ENCODE data around the gene ABLIM2. TPM values are rescaled to one million over a fixed set of nuclear protein-coding genes. Genes with fewer than 3 reads are reported as not detected.

Gene ABLIM2
- total and polyA plus RNA-seq, 5 donors from 2014 or later, result 0.88 to 2.0 (median 1.2) TPM

DNA sequence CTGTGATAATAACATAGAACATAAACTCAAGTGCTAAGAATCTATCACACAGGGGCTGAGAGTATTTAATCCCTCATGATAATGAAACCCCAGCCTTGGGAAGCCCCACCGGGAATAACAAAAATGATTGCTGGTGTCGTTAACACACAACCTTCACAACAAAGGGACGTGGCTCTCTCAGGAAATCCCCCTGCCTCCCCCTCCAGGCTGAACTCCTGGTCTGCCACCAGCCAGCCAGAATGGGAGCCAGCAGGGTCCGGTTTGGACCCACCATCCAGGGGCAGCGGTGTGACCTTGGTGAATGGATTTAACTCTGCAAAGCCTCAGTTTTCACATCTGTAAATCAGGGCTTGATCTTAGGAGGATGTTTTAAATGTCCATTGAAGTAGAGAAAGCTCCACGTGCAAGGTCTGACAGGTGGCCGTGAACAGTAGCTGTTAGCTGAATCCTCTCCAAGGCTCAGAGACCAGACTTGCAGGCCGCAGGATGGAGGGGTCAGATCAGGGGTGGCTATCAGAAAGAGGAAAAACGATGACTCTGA lies 46.5 kb downstream of the ABLIM2 start:
- H3K4me1 ChIP-seq (ENCODE audit: control insufficient read depth, insufficient read depth, low read length, poor library complexity, severe bottlenecking), result no peaks in the 10 kb centered on the region
- Mint-ChIP-seq H3K9me3 (peaks cover 0 to 1% (median 0%) of the 10 kb centered on the region in 7 donors), H3K4me3 (no peak overlapping the region), H3K27me3 (no peaks in the 10 kb centered on the region), H3K4me1 (peaks cover 0 to 3% (median 1%) of the 10 kb centered on the region in 4 donors), H3K36me3 (no peaks in the 10 kb centered on the region), H3K27ac (no peak overlapping the region)
- no peaks in the 10 kb centered on the region for H3K9me3 ChIP-seq (ENCODE audit: control insufficient read depth in 2 of 2, low read length in 2 of 2)
- no peaks in the 10 kb centered on the region for H3K27me3 ChIP-seq (ENCODE audit: control insufficient read depth, insufficient read depth, low read length)
- no peaks in the 10 kb centered on the region for H3K36me3 ChIP-seq (ENCODE audit: control insufficient read depth, insufficient read depth, low read length)
- no peak overlapping the region for H3K4me3 ChIP-seq (ENCODE audit: low read depth, low read length)
- DNase-seq, result no peak
- no peak for ATAC-seq (ENCODE audit: low read depth in 2 of 2)
- no peak overlapping the region for H3K27ac ChIP-seq (ENCODE audit: insufficient read depth, low read length, poor library complexity, severe bottlenecking)

DNA sequence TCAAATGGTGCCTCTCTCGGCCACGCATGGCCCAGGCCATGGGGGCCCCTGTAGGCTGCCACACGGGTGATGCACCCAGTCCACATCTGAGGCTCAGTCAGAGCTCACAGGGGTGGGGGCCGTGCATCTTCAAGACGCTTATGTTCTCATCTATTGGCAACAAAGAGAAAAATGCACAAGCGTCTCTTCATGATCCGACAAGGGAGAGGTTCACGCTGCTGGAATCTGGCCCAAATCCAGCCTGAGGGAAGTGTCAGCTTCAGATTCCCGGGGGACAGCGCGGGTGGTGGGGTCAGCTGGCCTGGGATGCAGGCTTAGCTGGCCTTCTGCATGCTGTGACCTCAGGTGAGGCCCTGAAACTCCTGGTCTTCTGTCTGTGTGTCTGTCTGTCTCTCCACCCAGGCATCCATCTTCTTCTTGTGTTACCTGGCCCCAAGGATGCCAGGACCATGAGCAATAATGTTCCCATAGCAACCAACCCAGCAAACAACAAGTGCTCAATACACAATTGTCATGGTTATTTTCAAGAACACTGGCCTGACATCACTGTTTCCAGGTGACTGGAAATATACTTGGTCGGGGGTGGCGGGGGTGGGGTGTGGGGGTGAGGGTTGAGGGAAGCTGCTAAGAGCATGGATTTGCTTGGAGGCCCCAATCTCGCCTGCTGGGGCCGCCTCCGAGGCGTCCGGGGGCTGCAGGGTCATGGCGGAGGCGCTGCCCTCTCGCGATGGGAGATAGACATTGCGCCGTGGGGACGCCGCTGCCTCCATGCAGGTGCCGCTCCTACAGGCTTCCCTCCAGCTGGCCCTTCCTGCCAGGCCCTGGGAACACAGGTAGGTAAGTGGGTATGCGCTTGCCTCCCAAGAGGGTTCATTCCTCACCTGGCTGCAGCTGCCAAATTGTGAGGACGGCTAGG lies 48.3 kb downstream of the ABLIM2 start:
- H3K36me3 ChIP-seq (ENCODE audit: control insufficient read depth, insufficient read depth, low read length), result no peaks in the 10 kb centered on the region
- Mint-ChIP-seq H3K27me3 (no peaks in the 10 kb centered on the region), H3K9me3 (peaks cover 0 to 1% (median 0%) of the 10 kb centered on the region in 7 donors), H3K36me3 (no peaks in the 10 kb centered on the region), H3K4me1 (no peaks in the 10 kb centered on the region), H3K4me3 (no peak overlapping the region), H3K27ac (no peak overlapping the region)
- no peak for DNase-seq
- H3K4me3 ChIP-seq (ENCODE audit: low read depth, low read length), result no peak overlapping the region
- H3K27me3 ChIP-seq (ENCODE audit: control insufficient read depth, insufficient read depth, low read length), result no peaks in the 10 kb centered on the region
- H3K27ac ChIP-seq (ENCODE audit: insufficient read depth, low read length, poor library complexity, severe bottlenecking), result no peak overlapping the region
- H3K9me3 ChIP-seq (ENCODE audit: control insufficient read depth in 2 of 2, low read length in 2 of 2), result no peaks in the 10 kb centered on the region
- H3K4me1 ChIP-seq (ENCODE audit: control insufficient read depth, insufficient read depth, low read length, poor library complexity, severe bottlenecking), result no peaks in the 10 kb centered on the region
- no peak for ATAC-seq (ENCODE audit: low read depth in 2 of 2)

DNA sequence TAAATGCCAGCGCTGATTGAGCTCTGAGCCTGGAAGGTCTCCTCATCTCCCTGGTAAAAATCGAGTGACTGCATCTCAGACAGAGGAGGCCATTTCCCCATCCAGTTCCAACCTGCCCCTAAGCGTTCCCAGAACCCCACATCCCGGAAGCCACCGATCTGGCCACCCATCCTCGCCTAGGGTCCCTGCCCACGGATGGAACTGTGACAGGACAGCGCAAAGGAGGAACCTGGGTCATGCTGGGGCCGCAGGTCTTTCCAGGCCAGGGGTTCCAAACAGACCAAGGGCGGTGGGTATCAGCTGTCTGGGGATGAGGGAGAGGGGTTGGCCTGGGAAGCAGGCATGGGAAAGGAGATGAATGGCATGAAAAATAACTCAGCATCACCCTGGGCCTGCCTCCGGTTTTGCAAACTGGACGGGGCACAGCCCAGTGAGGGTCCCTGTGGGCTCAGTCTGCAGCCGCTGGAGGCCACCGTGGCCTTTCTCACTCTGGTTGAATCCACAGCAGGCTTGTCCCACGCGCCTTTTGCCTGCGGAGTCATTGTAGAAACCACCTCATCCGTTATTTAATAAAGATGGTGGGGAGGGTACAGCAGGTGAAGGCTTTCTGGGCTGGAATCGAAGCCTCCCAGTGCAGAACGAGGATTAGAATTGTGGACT lies 49.1 kb downstream of the ABLIM2 start:
- no peaks in the 10 kb centered on the region for H3K27me3 Mint-ChIP-seq
- H3K4me3 Mint-ChIP-seq, result no peak overlapping the region
- Histone ChIP-seq H3K27me3 (ENCODE audit: control insufficient read depth, insufficient read depth, low read length) (no peaks in the 10 kb centered on the region), H3K9me3 (ENCODE audit: control insufficient read depth in 2 of 2, low read length in 2 of 2) (no peaks in the 10 kb centered on the region), H3K36me3 (ENCODE audit: control insufficient read depth, insufficient read depth, low read length) (no peaks in the 10 kb centered on the region), H3K4me3 (ENCODE audit: low read depth, low read length) (no peak overlapping the region), H3K27ac (ENCODE audit: insufficient read depth, low read length, poor library complexity, severe bottlenecking) (no peak overlapping the region), H3K4me1 (ENCODE audit: control insufficient read depth, insufficient read depth, low read length, poor library complexity, severe bottlenecking) (no peaks in the 10 kb centered on the region)
- no peak overlapping the region for H3K27ac Mint-ChIP-seq
- H3K36me3 Mint-ChIP-seq, result no peaks in the 10 kb centered on the region
- no peaks in the 10 kb centered on the region for H3K9me3 Mint-ChIP-seq
- ATAC-seq (ENCODE audit: low read depth in 2 of 2), result no peak
- no peaks in the 10 kb centered on the region for H3K4me1 Mint-ChIP-seq
- no peak for DNase-seq

DNA sequence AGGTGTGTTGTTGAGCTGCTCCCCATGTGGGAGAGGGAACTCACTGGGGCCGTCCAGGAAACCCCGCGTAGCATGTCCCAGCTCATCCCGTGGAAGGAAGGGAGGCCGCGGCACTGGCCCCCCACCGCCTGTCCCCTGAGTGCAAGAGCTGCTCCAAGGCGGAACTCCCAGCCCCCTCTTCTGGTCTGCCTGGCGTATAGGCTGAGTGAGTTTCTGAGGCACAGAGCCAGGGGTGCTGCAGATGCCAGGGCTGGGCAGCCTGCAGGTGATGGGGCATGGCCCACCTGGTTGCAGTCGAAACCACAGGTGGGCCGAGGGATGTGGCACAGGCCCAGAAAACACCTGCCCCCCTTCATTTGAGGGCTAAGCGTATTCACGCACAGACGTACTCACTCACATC lies 49.6 kb downstream of the ABLIM2 start:
- no peak for ATAC-seq (ENCODE audit: low read depth in 2 of 2)
- no peak overlapping the region for H3K4me3 Mint-ChIP-seq
- Histone ChIP-seq H3K36me3 (ENCODE audit: control insufficient read depth, insufficient read depth, low read length) (no peaks in the 10 kb centered on the region), H3K9me3 (ENCODE audit: control insufficient read depth in 2 of 2, low read length in 2 of 2) (no peaks in the 10 kb centered on the region), H3K27me3 (ENCODE audit: control insufficient read depth, insufficient read depth, low read length) (no peaks in the 10 kb centered on the region), H3K4me3 (ENCODE audit: low read depth, low read length) (no peak overlapping the region), H3K27ac (ENCODE audit: insufficient read depth, low read length, poor library complexity, severe bottlenecking) (no peak overlapping the region), H3K4me1 (ENCODE audit: control insufficient read depth, insufficient read depth, low read length, poor library complexity, severe bottlenecking) (no peaks in the 10 kb centered on the region)
- no peaks in the 10 kb centered on the region for H3K4me1 Mint-ChIP-seq
- H3K36me3 Mint-ChIP-seq, result no peaks in the 10 kb centered on the region
- H3K9me3 Mint-ChIP-seq, result no peaks in the 10 kb centered on the region
- H3K27ac Mint-ChIP-seq, result no peak overlapping the region
- no peaks in the 10 kb centered on the region for H3K27me3 Mint-ChIP-seq
- no peak for DNase-seq

DNA sequence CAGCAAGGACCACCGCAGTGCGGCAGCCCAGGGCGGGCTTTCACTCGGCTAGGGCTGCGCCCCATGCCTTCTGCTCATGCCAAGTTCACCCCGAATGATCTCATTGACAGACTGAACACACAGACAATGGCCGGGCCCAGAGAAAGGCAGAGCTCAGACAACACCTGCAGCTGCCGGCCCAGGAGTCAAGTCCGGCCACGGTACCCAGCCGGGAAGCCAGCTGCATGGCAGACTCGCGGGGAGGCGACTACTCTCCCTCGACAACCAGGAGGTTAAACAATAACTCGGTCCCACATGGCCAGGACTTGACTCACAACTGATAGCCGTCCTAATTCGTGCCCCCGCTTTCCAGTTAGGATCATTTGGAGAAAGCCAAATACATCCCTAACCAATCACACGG lies 50.4 kb downstream of the ABLIM2 start:
- H3K27me3 ChIP-seq (ENCODE audit: control insufficient read depth, insufficient read depth, low read length), result no peaks in the 10 kb centered on the region
- Mint-ChIP-seq H3K27ac (no peak overlapping the region), H3K36me3 (no peaks in the 10 kb centered on the region), H3K4me1 (no peaks in the 10 kb centered on the region), H3K9me3 (no peaks in the 10 kb centered on the region), H3K4me3 (no peak overlapping the region), H3K27me3 (no peaks in the 10 kb centered on the region)
- no peak overlapping the region for H3K4me3 ChIP-seq (ENCODE audit: low read depth, low read length)
- no peak for DNase-seq
- no peaks in the 10 kb centered on the region for H3K9me3 ChIP-seq (ENCODE audit: control insufficient read depth in 2 of 2, low read length in 2 of 2)
- ATAC-seq (ENCODE audit: low read depth in 2 of 2), result no peak
- no peaks in the 10 kb centered on the region for H3K36me3 ChIP-seq (ENCODE audit: control insufficient read depth, insufficient read depth, low read length)
- H3K4me1 ChIP-seq (ENCODE audit: control insufficient read depth, insufficient read depth, low read length, poor library complexity, severe bottlenecking), result no peaks in the 10 kb centered on the region
- no peak overlapping the region for H3K27ac ChIP-seq (ENCODE audit: insufficient read depth, low read length, poor library complexity, severe bottlenecking)

DNA sequence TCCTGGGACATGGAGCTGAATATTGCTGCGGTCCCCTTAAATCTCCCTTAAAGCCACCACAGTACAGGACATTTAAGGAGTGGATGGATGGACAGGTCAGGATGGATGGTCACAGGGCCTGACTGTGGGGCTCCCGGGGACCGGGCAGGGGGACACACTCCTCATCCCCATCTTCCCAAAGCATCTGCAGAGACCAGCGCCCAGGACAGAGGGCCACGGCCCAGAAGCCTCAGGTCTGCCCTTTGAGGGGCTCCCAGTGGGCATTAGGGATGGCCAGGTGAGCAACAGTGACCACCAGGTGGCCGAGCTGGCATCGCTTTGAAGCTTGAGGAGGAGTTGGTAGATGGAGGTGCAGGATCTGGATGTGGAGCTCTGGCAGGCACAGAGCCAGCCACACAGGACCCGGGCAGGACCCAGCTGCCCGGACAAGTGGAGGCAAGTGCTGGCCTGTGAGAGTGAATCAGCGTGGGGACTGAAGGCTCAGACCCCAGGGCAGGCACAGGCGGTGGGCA lies 51.4 kb downstream of the ABLIM2 start:
- Mint-ChIP-seq H3K4me3 (no peak overlapping the region), H3K36me3 (no peaks in the 10 kb centered on the region), H3K27me3 (no peaks in the 10 kb centered on the region), H3K27ac (no peak overlapping the region), H3K9me3 (no peaks in the 10 kb centered on the region), H3K4me1 (no peaks in the 10 kb centered on the region)
- H3K4me3 ChIP-seq (ENCODE audit: low read depth, low read length), result no peak overlapping the region
- no peaks in the 10 kb centered on the region for H3K4me1 ChIP-seq (ENCODE audit: control insufficient read depth, insufficient read depth, low read length, poor library complexity, severe bottlenecking)
- ATAC-seq (ENCODE audit: low read depth in 2 of 2), result no peak
- no peaks in the 10 kb centered on the region for H3K27me3 ChIP-seq (ENCODE audit: control insufficient read depth, insufficient read depth, low read length)
- H3K27ac ChIP-seq (ENCODE audit: insufficient read depth, low read length, poor library complexity, severe bottlenecking), result no peak overlapping the region
- no peaks in the 10 kb centered on the region for H3K36me3 ChIP-seq (ENCODE audit: control insufficient read depth, insufficient read depth, low read length)
- no peaks in the 10 kb centered on the region for H3K9me3 ChIP-seq (ENCODE audit: control insufficient read depth in 2 of 2, low read length in 2 of 2)
- DNase-seq, result no peak

DNA sequence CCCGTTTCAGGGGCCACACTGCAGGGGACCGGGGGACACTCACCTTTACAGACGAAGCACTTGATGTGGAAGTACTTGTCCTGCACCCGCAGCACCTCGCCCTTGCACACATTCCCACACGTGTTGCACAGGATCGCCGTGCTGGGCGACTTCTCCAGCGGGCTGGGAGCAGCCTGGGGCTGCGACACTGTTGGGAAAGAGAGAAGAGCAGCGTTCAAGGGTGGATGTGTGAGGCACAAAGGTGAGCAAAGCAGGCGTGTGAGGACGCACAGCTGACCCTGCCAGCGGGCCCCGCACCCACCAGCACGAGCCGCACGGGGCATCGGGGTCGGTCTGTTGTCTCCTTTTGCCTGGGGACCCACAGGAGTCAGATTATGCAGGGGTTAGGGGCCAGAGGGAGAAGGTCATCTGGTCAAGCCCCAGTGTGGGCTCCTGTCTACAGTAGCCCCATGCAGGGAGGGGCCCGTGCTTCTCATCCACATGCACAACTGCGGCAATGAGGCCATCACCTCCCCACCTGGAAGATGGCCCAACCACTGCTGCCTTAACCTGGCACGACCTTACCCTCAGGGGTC lies 52.1 kb downstream of the ABLIM2 start:
- H3K27ac ChIP-seq (ENCODE audit: insufficient read depth, low read length, poor library complexity, severe bottlenecking), result no peak overlapping the region
- Mint-ChIP-seq H3K9me3 (no peaks in the 10 kb centered on the region), H3K4me3 (no peak overlapping the region), H3K4me1 (no peaks in the 10 kb centered on the region), H3K27me3 (no peaks in the 10 kb centered on the region), H3K27ac (peak overlapping the region in 1 of 3 donors; percentile 66), H3K36me3 (no peaks in the 10 kb centered on the region)
- H3K4me3 ChIP-seq (ENCODE audit: low read depth, low read length), result no peak overlapping the region
- DNase-seq (no peak), ATAC-seq (ENCODE audit: low read depth in 2 of 2) (no peak)
- H3K9me3 ChIP-seq (ENCODE audit: control insufficient read depth in 2 of 2, low read length in 2 of 2), result no peaks in the 10 kb centered on the region
- H3K36me3 ChIP-seq (ENCODE audit: control insufficient read depth, insufficient read depth, low read length), result no peaks in the 10 kb centered on the region
- no peaks in the 10 kb centered on the region for H3K4me1 ChIP-seq (ENCODE audit: control insufficient read depth, insufficient read depth, low read length, poor library complexity, severe bottlenecking)
- no peaks in the 10 kb centered on the region for H3K27me3 ChIP-seq (ENCODE audit: control insufficient read depth, insufficient read depth, low read length)

Measured in CD4-positive, CD25-positive, alpha-beta regulatory T cell (primary cell).